Neural cell (in vitro differentiated cells): ENCODE data around the gene ZFYVE26.

ENCODE experiments used
- EZH2 ChIP-seq: fragments of 200-600, 300-800 bp; shearing (Covaris generic), sonication (generic); IDR thresholded peaks from 2 replicates; pipeline ENCODE4 v1.6.1; 2014; ENCODE audit warnings: antibody characterized with exemption, low read length, borderline replicate concordance, mild to moderate bottlenecking; ENCODE audit not compliant: insufficient read depth, poor library complexity, severe bottlenecking
- MXI1 ChIP-seq: fragments of 450-650 bp; conservative IDR thresholded peaks from 2 replicates; pipeline ENCODE4 v1.6.1; 2014; ENCODE audit warnings: antibody characterized with exemption, mild to moderate bottlenecking; ENCODE audit not compliant: poor library complexity, severe bottlenecking
- POLR2AphosphoS5 ChIP-seq: IDR thresholded peaks from 2 replicates; pipeline ENCODE4 v1.6.1; 2012
- RAD21 ChIP-seq: fragments of 450-650 bp; conservative IDR thresholded peaks from 2 replicates; pipeline ENCODE4 v1.6.1; 2014; ENCODE audit warnings: antibody characterized with exemption, mild to moderate bottlenecking, moderate library complexity
- SMC3 ChIP-seq: fragments of 450-650 bp; conservative IDR thresholded peaks from 2 replicates; pipeline ENCODE4 v1.6.1; 2014; ENCODE audit warnings: antibody characterized with exemption, mild to moderate bottlenecking, moderate library complexity; ENCODE audit not compliant: poor library complexity
- TF ChIP-seq, protein P1 (sequence below): fragments of 450-650 bp; IDR thresholded peaks from 2 replicates; pipeline ENCODE4 v1.5.1; 2014; ENCODE audit warnings: antibody characterized with exemption, mild to moderate bottlenecking, moderate library complexity; ENCODE audit not compliant: poor library complexity, severe bottlenecking
- TF ChIP-seq, protein P2 (sequence below): IDR thresholded peaks from 2 replicates; pipeline ENCODE4 v1.6.1; 2012; ENCODE audit warnings: borderline replicate concordance

DNA sequence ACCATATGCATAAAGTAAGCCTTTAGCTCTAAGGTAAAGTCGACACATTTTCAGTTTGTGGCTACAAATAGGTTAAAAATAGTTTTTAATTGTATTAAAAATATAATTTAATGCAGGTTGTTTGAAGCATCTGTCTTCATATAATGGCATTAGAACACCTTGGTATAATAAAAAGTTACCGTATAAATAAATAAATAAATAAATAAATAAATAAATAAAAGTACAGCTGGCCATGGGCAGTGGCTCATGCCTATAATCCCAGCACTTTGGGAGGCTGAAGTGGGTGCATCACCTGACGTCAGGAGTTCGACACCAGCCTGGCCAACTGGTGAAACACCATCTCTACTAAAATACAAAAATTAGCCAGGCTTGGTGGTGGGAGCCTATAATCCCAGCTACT lies 15.6 kb downstream of the ZFYVE26 start:
- TF ChIP-seq POLR2AphosphoS5 (no peak), RAD21 (no peak), EZH2 (no peak), MXI1 (no peak), SMC3 (no peak)
- TF ChIP-seq, protein P1, sequence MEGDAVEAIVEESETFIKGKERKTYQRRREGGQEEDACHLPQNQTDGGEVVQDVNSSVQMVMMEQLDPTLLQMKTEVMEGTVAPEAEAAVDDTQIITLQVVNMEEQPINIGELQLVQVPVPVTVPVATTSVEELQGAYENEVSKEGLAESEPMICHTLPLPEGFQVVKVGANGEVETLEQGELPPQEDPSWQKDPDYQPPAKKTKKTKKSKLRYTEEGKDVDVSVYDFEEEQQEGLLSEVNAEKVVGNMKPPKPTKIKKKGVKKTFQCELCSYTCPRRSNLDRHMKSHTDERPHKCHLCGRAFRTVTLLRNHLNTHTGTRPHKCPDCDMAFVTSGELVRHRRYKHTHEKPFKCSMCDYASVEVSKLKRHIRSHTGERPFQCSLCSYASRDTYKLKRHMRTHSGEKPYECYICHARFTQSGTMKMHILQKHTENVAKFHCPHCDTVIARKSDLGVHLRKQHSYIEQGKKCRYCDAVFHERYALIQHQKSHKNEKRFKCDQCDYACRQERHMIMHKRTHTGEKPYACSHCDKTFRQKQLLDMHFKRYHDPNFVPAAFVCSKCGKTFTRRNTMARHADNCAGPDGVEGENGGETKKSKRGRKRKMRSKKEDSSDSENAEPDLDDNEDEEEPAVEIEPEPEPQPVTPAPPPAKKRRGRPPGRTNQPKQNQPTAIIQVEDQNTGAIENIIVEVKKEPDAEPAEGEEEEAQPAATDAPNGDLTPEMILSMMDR = no peak
- TF ChIP-seq, protein P2, sequence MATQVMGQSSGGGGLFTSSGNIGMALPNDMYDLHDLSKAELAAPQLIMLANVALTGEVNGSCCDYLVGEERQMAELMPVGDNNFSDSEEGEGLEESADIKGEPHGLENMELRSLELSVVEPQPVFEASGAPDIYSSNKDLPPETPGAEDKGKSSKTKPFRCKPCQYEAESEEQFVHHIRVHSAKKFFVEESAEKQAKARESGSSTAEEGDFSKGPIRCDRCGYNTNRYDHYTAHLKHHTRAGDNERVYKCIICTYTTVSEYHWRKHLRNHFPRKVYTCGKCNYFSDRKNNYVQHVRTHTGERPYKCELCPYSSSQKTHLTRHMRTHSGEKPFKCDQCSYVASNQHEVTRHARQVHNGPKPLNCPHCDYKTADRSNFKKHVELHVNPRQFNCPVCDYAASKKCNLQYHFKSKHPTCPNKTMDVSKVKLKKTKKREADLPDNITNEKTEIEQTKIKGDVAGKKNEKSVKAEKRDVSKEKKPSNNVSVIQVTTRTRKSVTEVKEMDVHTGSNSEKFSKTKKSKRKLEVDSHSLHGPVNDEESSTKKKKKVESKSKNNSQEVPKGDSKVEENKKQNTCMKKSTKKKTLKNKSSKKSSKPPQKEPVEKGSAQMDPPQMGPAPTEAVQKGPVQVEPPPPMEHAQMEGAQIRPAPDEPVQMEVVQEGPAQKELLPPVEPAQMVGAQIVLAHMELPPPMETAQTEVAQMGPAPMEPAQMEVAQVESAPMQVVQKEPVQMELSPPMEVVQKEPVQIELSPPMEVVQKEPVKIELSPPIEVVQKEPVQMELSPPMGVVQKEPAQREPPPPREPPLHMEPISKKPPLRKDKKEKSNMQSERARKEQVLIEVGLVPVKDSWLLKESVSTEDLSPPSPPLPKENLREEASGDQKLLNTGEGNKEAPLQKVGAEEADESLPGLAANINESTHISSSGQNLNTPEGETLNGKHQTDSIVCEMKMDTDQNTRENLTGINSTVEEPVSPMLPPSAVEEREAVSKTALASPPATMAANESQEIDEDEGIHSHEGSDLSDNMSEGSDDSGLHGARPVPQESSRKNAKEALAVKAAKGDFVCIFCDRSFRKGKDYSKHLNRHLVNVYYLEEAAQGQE = no peak
